ENCODE results near the gene TTLL11. TPM values are rescaled to one million over a fixed set of nuclear protein-coding genes. Genes with fewer than 3 reads are reported as not detected.

The TTLL11 gene
- total RNA-seq, 1 experiment from 2014 or later = 1.5 TPM

GRCh38 chr9:122116448-122117173 is 23.5 kb upstream of the TTLL11 start:
- Histone ChIP-seq H4K5ac (ENCODE audit: insufficient read length, low read depth, low read length) (no peak overlapping the region), H2BK20ac (ENCODE audit: low read depth, low read length, poor library complexity, severe bottlenecking) (no peak overlapping the region), H2BK5ac (ENCODE audit: insufficient read length, low read length) (no peak overlapping the region), H3K79me1 (ENCODE audit: insufficient read depth, low read depth, low read length, poor library complexity, severe bottlenecking) (no peaks in the 10 kb centered on the region), H2BK15ac (ENCODE audit: low read depth, low read length) (no peak overlapping the region), H3K23me2 (ENCODE audit: insufficient read length, low read depth, low read length, poor library complexity, severe bottlenecking) (no peaks in the 10 kb centered on the region), H2BK12ac (ENCODE audit: insufficient read length, low read depth, low read length) (no peak overlapping the region), H2AFZ (ENCODE audit: low read length) (no peak overlapping the region), H2AK5ac (ENCODE audit: insufficient read length, low read length) (no peak overlapping the region), H3K79me2 (ENCODE audit: insufficient read depth, low read length) (no peaks in the 10 kb centered on the region), H3K4me2 (ENCODE audit: insufficient read depth, insufficient read length, low read length) (no peak overlapping the region), H3K14ac (ENCODE audit: insufficient read depth, low read length) (peak overlapping the region; percentile 59; the same call in 1 of the 2 replicates), H3K18ac (ENCODE audit: insufficient read length, low read depth, low read length) (peak overlapping the region; percentile 82), H3K9ac (ENCODE audit: extremely low read depth, insufficient read length, low read length) (no peak overlapping the region), H2BK120ac (ENCODE audit: low read depth, low read length, poor library complexity, severe bottlenecking) (no peak overlapping the region), H3K9me3 (ENCODE audit: control insufficient read depth, low read depth, low read length) (no peaks in the 10 kb centered on the region), H3T11ph (ENCODE audit: low read length) (no peak overlapping the region), H3K23ac (ENCODE audit: insufficient read length, low read depth, low read length) (no peak overlapping the region), H3K27ac (ENCODE audit: insufficient read length, low read depth, low read length) (no peak overlapping the region), H4K8ac (replicated peaks; ENCODE audit: insufficient read length, low read depth, low read length) (no peak overlapping the region), H4K91ac (ENCODE audit: insufficient read length, low read depth, low read length) (peak overlapping the region; percentile 4), H3K4me1 (ENCODE audit: insufficient read depth, low read length) (peaks cover 5% of the 10 kb centered on the region; the same call in 1 of the 2 replicates), H3K4ac (ENCODE audit: low read depth, low read length) (no peak overlapping the region), H3K27me3 (ENCODE audit: insufficient read depth, low read length) (no peaks in the 10 kb centered on the region), H4K20me1 (ENCODE audit: control insufficient read depth, insufficient read depth, insufficient read length) (no peaks in the 10 kb centered on the region), H3K56ac (ENCODE audit: insufficient read length, low read depth, low read length) (no peak overlapping the region)
- Mint-ChIP-seq H3K36me3 (ENCODE audit: insufficient read depth in 1 of 3, low read depth in 3 of 3) (no peaks in the 10 kb centered on the region), H3K27me3 (ENCODE audit: low read depth) (no peaks in the 10 kb centered on the region; the same call in none of the 2 replicates), H3K27ac (peak overlapping the region; percentile 36 to 96 (median 77); a peak in 3 of 7 replicates), H3K4me1 (peaks cover 41 to 44% of the 10 kb centered on the region in 2 experiments), H3K4me3 (0 out of 5 replicates have a peak overlapping the region, but pooled peaks of 1 of the 2 experiments have one; percentile 27), H3K9me3 (no peaks in the 10 kb centered on the region)
- no peak for TF ChIP-seq CTCF (conservative IDR thresholded peaks at IDR 0.05)
- DNase-seq = no peak
- WGBS (ENCODE audit: extremely low coverage, insufficient read length, low lambda C conversion rate) = no CpG with 5 or more reads among the region's 10 CpGs

Measured in H9 (cell line).